NT2/D1 (cell line): Measurements from ENCODE around the gene PLIN4.
A peak's percentile ranks its signal among the peaks of the same experiment; 100 is the strongest.

Experiments
- DNase-seq: peaks from one replicate; pipeline ENCODE4 v3.0.0-alpha.2; 2011; ENCODE audit warnings: low read depth, low spot score
- H3K27me3 ChIP-seq: 2 replicates; pipeline ENCODE4 v1.6.0; 2011; ENCODE audit warnings: mild to moderate bottlenecking; ENCODE audit not compliant: insufficient read length, insufficient read depth
- H3K36me3 ChIP-seq: 2 replicates; pipeline ENCODE4 v1.6.1; 2011; ENCODE audit warnings: mild to moderate bottlenecking, low read length, mixed read lengths; ENCODE audit not compliant: insufficient read depth, insufficient read length
- H3K4me1 ChIP-seq: 2 replicates; pipeline ENCODE4 v1.5.1; 2011; ENCODE audit not compliant: insufficient read depth, insufficient read length
- H3K4me3 ChIP-seq: 2 replicates; pipeline ENCODE4 v1.5.1; 2011; ENCODE audit warnings: low read depth; ENCODE audit not compliant: insufficient read length
- H3K9ac ChIP-seq: 2 replicates; pipeline ENCODE4 v1.6.0; 2011; ENCODE audit warnings: low read depth; ENCODE audit not compliant: insufficient read length
- H3K9me3 ChIP-seq: 2 replicates; pipeline ENCODE4 v1.5.1; 2011; ENCODE audit warnings: mild to moderate bottlenecking, low read length; ENCODE audit not compliant: insufficient read depth
- SUZ12 ChIP-seq: IDR thresholded peaks from 2 replicates; pipeline ENCODE4 v1.6.1; 2011; ENCODE audit not compliant: insufficient read length, insufficient read depth; ENCODE audit errors: extremely low read depth
- YY1 ChIP-seq: IDR thresholded peaks from 2 replicates; pipeline ENCODE4 v1.6.1; 2011; ENCODE audit not compliant: insufficient read length, insufficient read depth
- ZNF274 ChIP-seq: IDR thresholded peaks from 2 replicates; pipeline ENCODE4 v1.6.1; 2011; ENCODE audit warnings: mild to moderate bottlenecking, low read depth, low read length

PLIN4 gene

DNA sequence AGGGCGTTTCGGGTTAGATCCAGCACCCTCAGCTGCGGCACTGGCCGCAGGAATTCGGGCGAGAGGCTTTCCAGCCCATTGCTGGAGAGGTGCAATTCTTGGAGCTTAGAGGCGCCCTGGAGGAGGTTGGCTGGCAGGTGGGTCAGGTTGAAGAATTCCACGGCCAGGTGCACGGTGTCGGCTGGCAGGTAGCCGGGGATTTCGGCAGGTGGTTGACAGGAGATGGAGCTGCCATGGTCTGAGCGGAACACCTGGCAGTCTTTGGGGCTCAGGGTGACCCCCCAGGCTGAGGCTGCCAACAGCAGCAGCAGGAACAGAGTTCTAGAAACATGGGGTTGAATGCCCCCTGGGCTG is 20.3 kb upstream of the PLIN4 start:
- Histone ChIP-seq H3K9ac (no peak overlapping the region), H3K4me1 (peaks cover 18% of the 10 kb centered on the region), H3K36me3 (no peaks in the 10 kb centered on the region), H3K27me3 (peaks cover 6% of the 10 kb centered on the region), H3K4me3 (no peak overlapping the region), H3K9me3 (peaks cover 6% of the 10 kb centered on the region; the same call in 1 of the 2 replicates)
- no peak for TF ChIP-seq SUZ12
- TF ChIP-seq YY1 = no peak
- no peak for TF ChIP-seq ZNF274
- no peak for DNase-seq

DNA sequence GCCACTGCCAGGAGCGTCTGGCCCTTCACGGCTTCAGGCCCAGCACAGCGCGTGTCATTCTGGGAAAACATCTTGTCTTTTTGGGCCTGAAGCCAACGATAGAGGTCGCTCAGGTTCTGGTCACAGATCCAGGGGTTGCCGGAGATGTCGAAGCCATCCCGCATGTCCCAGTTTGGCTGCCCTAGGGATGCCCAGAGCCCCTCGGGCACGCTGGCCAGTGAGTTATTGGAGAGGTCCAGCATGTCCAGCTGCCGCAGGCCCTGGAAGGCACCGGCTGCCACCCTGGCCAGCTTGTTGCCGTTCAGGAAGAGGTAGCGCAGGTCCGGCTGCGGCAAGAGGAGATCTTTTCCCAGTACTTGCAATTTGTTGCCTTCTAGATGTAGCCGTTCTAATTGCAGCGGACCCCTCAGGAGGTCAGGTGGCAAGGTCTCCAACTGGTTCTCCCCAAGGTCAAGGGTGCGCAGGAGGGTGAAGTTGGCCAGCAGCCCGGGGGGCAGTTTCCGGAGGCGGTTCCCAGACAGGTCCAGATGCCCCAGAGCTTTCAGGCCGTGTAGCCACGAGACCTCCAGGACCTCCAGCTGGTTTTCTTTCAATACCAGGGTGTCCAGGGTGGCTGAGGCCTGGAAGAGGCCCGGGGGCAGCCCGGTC is 19.8 kb upstream of the PLIN4 start:
- TF ChIP-seq SUZ12 (no peak), ZNF274 (no peak), YY1 (no peak)
- peaks cover 6% of the 10 kb centered on the region for H3K27me3 ChIP-seq
- DNase-seq = no peak
- H3K9me3 ChIP-seq = peaks cover 6% of the 10 kb centered on the region; the same call in 1 of the 2 replicates
- H3K9ac ChIP-seq = no peak overlapping the region
- no peak overlapping the region for H3K4me3 ChIP-seq
- H3K4me1 ChIP-seq = peaks cover 18% of the 10 kb centered on the region
- H3K36me3 ChIP-seq = no peaks in the 10 kb centered on the region

DNA sequence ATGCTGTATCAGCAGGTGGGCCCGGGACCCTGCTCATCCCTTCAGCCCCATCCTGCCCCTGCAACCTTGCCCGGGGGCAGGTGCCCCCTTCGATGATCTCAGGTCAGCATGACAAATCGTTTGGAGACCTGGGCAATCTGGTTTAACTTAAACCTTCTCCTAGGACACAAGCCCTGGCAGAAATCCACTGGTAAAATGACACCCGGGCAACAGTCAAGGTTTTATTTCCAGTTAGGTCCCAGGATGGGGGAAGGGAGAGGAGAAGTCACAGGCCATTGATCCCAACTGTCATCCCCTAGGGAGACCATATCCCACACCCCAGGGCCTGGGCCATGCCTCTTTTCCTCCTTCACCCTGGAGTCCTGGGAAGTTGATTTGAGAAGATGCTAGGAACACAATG is 18.5 kb upstream of the PLIN4 start:
- H3K9ac ChIP-seq = peak overlapping the region; percentile 7
- peaks cover 6% of the 10 kb centered on the region; the same call in 1 of the 2 replicates for H3K9me3 ChIP-seq
- no peak overlapping the region for H3K4me3 ChIP-seq
- no peak for DNase-seq
- H3K36me3 ChIP-seq = no peaks in the 10 kb centered on the region
- peaks cover 18% of the 10 kb centered on the region for H3K4me1 ChIP-seq
- peaks cover 6% of the 10 kb centered on the region for H3K27me3 ChIP-seq
- TF ChIP-seq ZNF274 = no peak
- TF ChIP-seq YY1 = no peak
- TF ChIP-seq SUZ12 = no peak

DNA sequence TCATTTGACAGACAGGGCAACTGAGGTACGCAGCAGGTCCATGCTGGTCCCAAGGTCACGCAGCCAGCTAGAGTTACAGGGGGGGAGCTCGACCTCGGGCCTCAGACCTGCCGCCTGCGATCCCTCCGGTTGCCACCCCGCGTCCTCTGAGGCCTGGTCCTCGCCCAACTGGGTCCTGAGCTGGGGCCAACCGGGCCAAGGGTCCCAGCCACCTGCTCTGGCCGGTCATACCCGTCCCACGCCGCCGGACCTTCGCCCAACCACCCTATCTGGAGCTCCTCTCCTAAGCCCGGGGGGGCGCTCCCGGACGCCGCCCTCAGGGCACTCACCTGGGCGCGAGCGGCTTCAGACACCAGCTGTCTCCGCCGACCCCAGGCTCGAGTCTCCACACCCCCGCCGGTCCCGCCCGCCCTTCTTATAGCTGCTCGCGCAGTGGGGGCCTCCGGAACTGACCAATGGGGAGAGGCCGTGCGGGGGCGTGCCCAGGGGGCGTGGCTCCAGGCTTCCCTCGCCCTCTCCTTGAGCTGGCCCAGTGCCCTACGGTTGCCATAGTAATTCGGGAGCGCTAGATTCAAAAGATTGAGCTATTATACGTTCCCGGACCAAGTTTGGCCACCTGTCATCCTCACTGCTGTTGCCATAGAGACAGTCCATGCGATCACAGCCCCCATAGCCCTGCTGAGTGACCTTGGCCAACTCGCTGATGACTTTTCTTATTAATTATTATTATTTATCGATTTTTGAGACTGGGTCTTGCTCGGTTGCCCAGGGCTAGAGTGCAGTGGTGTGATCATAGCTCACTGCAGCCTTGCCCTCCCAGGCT is 16.8 kb upstream of the PLIN4 start, which contains the start of gene PLIN5:
Gene PLIN5 (minus strand): TSS at position 389 of the 823 bp plus-strand sequence. CDS start 1,150 bp downstream, outside the sequence.
- Histone ChIP-seq H3K4me1 (peaks cover 18% of the 10 kb centered on the region), H3K9ac (peak within 1 kb of the TSS; percentile 81)

DNA sequence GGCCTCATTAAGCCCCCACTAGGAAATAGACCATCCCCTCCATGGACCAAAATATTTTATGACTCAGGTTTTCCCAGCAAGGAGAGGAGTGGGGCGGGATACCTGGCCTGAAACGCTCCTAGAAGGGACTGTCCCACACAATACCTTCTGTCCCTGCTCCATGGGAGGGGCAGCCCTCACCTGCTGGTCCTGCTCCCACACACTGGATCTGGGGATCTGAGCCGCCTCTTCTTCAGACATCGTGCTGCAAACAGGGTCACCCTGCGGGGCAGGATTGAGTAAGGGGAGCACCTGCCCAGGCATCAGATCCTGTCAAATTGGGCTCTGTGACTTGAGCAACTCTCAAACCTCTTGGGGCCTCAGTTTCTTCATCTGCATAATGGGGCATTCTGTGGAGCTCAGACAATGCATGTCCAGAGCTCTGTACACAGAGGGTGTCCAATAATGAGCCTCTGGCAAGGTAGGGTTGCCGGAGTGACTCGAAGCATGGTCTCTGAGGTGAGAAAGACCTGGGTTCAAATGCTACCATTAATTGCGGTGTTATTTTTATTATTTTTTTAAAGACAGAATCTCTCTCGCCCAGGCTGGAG is 15.6 kb upstream of the PLIN4 start:
- no peak for TF ChIP-seq SUZ12
- no peak for TF ChIP-seq YY1
- no peak for TF ChIP-seq ZNF274
- DNase-seq = no peak
- H3K4me1 ChIP-seq = peaks cover 14% of the 10 kb centered on the region
- H3K9ac ChIP-seq = peak overlapping the region; percentile 16
- H3K4me3 ChIP-seq = no peak overlapping the region
- no peaks in the 10 kb centered on the region for H3K36me3 ChIP-seq
- no peaks in the 10 kb centered on the region for H3K9me3 ChIP-seq
- peaks cover 6% of the 10 kb centered on the region for H3K27me3 ChIP-seq

More for the DNA sequence above, 16.8 kb upstream of the PLIN4 start, which contains the start of gene PLIN5:
- Histone ChIP-seq H3K36me3 (no peaks in the 10 kb centered on the region), H3K4me3 (peak within 1 kb of the TSS; percentile 70), H3K9me3 (no peaks in the 10 kb centered on the region), H3K27me3 (peaks cover 6% of the 10 kb centered on the region)
- peak; percentile 80 for DNase-seq
- TF ChIP-seq ZNF274 = no peak
- TF ChIP-seq SUZ12 = no peak
- TF ChIP-seq YY1 = no peak

DNA sequence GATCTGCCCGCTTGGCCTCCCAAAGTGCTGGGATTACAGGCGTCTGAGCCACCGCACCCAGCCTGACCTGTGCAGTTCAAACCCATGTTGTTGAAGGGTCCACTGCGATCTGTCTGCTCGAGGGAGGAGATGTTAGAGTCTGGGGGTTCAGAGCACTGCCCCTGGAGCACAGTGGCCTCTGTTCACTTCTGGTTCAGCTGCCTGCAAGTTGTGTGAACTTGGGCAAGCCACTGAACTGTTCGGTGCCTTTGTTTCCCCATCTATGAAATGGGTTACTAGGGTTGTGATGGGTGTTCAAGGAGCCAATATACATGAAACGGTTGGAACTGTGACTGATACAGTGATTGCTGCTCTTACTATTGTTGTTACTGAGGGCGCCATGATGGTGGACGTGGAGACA is 15.0 kb upstream of the PLIN4 start:
- Histone ChIP-seq H3K9ac (no peak overlapping the region), H3K27me3 (peaks cover 6% of the 10 kb centered on the region), H3K9me3 (no peaks in the 10 kb centered on the region), H3K36me3 (no peaks in the 10 kb centered on the region), H3K4me1 (peaks cover 14% of the 10 kb centered on the region), H3K4me3 (no peak overlapping the region)
- DNase-seq = no peak
- TF ChIP-seq YY1 = no peak
- no peak for TF ChIP-seq ZNF274
- no peak for TF ChIP-seq SUZ12

DNA sequence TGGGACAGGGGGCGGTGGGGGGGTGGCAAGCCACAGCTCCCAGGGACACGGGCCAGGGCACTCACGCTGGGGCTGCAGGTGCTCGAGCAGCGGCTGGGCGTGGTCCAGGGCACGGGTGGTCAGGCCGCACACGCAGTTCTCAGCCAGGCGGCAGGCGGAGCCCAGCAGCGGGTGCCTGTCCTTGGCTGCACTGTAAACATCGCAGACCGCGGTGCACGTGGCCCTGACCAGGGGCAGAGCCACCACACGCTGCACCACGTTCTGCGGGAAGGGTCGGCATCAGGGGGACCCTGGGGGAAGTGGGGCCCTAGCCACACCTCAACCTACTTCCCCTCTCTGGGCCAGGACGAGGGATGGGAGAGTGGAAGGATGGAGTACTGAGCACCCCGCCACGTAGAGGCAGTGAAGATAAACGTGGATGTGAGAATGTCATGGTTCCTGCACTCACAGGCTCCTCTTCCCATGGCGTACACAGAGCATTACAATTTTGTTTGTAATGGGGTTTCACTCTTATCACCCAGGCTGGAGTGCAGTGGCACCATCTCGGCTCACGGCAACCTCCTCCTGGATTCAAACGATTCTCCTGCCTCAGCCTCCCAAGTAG is 13.4 kb upstream of the PLIN4 start:
- Histone ChIP-seq H3K36me3 (no peaks in the 10 kb centered on the region), H3K4me1 (peaks cover 7% of the 10 kb centered on the region), H3K9me3 (no peaks in the 10 kb centered on the region), H3K9ac (no peak overlapping the region), H3K27me3 (peaks cover 6% of the 10 kb centered on the region), H3K4me3 (no peak overlapping the region)
- DNase-seq = no peak
- no peak for TF ChIP-seq YY1
- TF ChIP-seq SUZ12 = no peak
- no peak for TF ChIP-seq ZNF274
